Astrocyte of the spinal cord (primary cell): ENCODE results near the gene B3GNT7.

Experiments
- DNase-seq: peaks from one replicate; pipeline ENCODE4 v3.0.0; 2011; ENCODE audit warnings: low read depth, low spot score
- H3K4me3 ChIP-seq: 2 replicates; pipeline ENCODE4 v1.5.1; 2011; ENCODE audit warnings: low read depth, mild to moderate bottlenecking, low read length, moderate library complexity
- CTCF ChIP-seq: IDR thresholded peaks from 2 replicates; pipeline ENCODE4 v1.5.1; 2012; ENCODE audit warnings: low read depth, mild to moderate bottlenecking, low read length, inconsistent platforms
- in situ Hi-C: cut with HindIII; loops from 2 replicates; pipeline ENCODE4 v1.10.0; 2017; ENCODE audit warnings: low sequenced_read_pairs

Gene B3GNT7

GRCh38 chr2:231359948-231360347 is 35.6 kb upstream of the B3GNT7 start:
- TF ChIP-seq CTCF: no peak
- no peak overlapping the region for H3K4me3 ChIP-seq
- DNase-seq: no peak
- in situ Hi-C loops: no loop called here

DNA sequence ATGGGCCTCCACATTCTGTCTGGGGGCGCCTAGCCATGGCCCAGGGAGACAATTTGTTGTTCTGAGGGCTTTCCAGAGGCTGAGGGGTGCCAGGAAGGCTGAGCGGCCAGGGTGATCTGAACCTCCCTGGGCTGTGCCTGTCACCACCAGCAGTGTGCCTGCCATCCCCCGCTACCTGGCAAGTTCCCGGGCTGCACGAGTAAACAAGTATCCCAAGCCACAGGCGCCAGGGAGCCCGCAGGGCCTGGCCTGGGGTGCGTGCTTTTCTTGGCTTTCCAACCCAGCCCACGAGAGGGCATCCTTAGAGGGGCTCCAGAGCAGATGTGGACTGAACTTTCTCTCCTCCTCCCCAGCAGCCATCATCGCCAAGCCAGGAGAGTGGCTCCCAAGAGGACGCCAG is 35.1 kb upstream of the B3GNT7 start:
- TF ChIP-seq CTCF: no peak
- DNase-seq: no peak
- in situ Hi-C loops: no loop called here
- no peak overlapping the region for H3K4me3 ChIP-seq

GRCh38 chr2:231360881-231361371 is 34.6 kb upstream of the B3GNT7 start:
- in situ Hi-C loops: no loop called here
- no peak for TF ChIP-seq CTCF
- no peak for DNase-seq

GRCh38 chr2:231361701-231362554 is 33.6 kb upstream of the B3GNT7 start:
- H3K4me3 ChIP-seq: no peak overlapping the region
- no peak for TF ChIP-seq CTCF
- DNase-seq: no peak
- in situ Hi-C loops: no loop called here

More at GRCh38 chr2:231360881-231361371, 34.6 kb upstream of the B3GNT7 start:
- H3K4me3 ChIP-seq: no peak overlapping the region

DNA sequence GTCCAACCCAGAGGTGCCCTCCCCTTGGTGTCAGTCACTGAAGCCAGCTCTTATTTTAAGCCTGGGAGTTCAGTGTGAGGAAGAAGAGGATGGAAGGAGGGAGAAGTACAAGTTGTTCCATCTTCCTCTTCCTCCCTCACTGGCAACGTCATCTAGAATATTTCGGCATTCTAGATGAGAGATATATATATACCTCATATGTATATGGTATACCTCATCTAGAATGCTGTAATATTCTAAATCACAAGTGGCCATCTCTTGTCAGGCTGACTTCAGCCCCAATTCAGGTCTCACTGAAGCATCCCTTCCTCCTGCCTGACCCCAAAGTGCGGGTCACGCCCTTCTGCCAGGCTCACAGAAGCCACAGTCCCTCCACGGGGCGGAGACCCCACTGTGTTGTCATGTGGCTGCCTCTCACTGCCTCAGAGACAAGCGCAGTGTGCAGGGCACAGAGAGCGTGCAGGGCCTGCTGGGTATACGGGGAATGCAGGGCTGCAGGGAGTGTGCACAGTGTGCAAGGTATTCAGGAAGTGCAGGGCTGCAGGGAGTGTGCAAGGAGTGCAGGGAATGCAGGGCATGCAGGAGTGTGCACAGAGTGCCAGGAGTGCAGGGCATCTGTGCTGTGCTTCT is 32.8 kb upstream of the B3GNT7 start:
- no peak for DNase-seq
- no peak for TF ChIP-seq CTCF
- H3K4me3 ChIP-seq: no peak overlapping the region
- in situ Hi-C loops: no loop called here

- DNase-seq: no peak
- in situ Hi-C loops: no loop called here
- TF ChIP-seq CTCF: no peak
- H3K4me3 ChIP-seq: no peak overlapping the region
Measured at GRCh38 chr2:231364061-231364460, 31.4 kb upstream of the B3GNT7 start.
